KG1 (cell line): ENCODE results near the gene MAPT.

ENCODE experiments used
- DNase-seq: peaks from one replicate; lab custom pipeline; 2025; lab: John Stamatoyannopoulos, UW

Gene MAPT

GRCh38 chr17:46053911-46054534, 159.7 kb downstream of the MAPT start:
- no peak for DNase-seq

- no peak for DNase-seq
Observed at GRCh38 chr17:46056800-46057304, 162.5 kb downstream of the MAPT start.

- no peak for DNase-seq
Observed at GRCh38 chr17:46057366-46057765, 163.0 kb downstream of the MAPT start.

GRCh38 chr17:46059486-46059885, 165.1 kb downstream of the MAPT start:
- DNase-seq = no peak

- no peak for DNase-seq
Observed at GRCh38 chr17:46060461-46060860, 166.1 kb downstream of the MAPT start.

GRCh38 chr17:46061435-46061834, 167.1 kb downstream of the MAPT start:
- DNase-seq = no peak

- DNase-seq = no peak
Observed at GRCh38 chr17:46063241-46063640, 168.9 kb downstream of the MAPT start.

GRCh38 chr17:46064460-46064859, 170.1 kb downstream of the MAPT start:
- no peak for DNase-seq

- no peak for DNase-seq
Observed at GRCh38 chr17:46071796-46072195, 177.4 kb downstream of the MAPT start.

- DNase-seq = no peak
Observed at GRCh38 chr17:46072998-46073397, 178.6 kb downstream of the MAPT start.

- DNase-seq = no peak
Observed at GRCh38 chr17:46074540-46074939, 180.2 kb downstream of the MAPT start.
